NCI-H2196 treated with DMSO at 0.1 percent for 48 hours (cell line): ENCODE data around the gene TMEM267.
"Not testable (repeated sequence)": the region's sequence is repeated elsewhere in the genome, so short reads cannot be mapped to it uniquely, and the experiment has no call there.

ENCODE experiments used
- DNase-seq: peaks from one replicate; lab custom pipeline; 2025; ENCODE audit not compliant: unreplicated experiment; lab: John Stamatoyannopoulos, UW

The TMEM267 gene

GRCh38 chr5:43461066-43461465 is 22.6 kb downstream of the TMEM267 start:
- no peak for DNase-seq

GRCh38 chr5:43456556-43456955 is 27.1 kb downstream of the TMEM267 start:
- DNase-seq: no peak

- not testable (repeated sequence) for DNase-seq
Measured at GRCh38 chr5:43441575-43441974, 42.1 kb downstream of the TMEM267 start.

GRCh38 chr5:43437062-43437660 is 46.5 kb downstream of the TMEM267 start:
- no peak for DNase-seq

GRCh38 chr5:43433382-43433781 is 50.3 kb downstream of the TMEM267 start:
- DNase-seq: no peak

- DNase-seq: peak; percentile 51
Measured at GRCh38 chr5:43432486-43433375, 50.9 kb downstream of the TMEM267 start.

GRCh38 chr5:43429706-43430105 is 54.0 kb downstream of the TMEM267 start:
- no peak for DNase-seq

- DNase-seq: no peak
Measured at GRCh38 chr5:43429016-43429415, 54.6 kb downstream of the TMEM267 start.

GRCh38 chr5:43427306-43427705 is 56.4 kb downstream of the TMEM267 start:
- no peak for DNase-seq

- DNase-seq: no peak
Measured at GRCh38 chr5:43425983-43426382, 57.7 kb downstream of the TMEM267 start.

- not testable (repeated sequence) for DNase-seq
Measured at GRCh38 chr5:43423086-43423485, 60.6 kb downstream of the TMEM267 start.

- peak; percentile 36 for DNase-seq
Measured at GRCh38 chr5:43422143-43422542, 61.5 kb downstream of the TMEM267 start.

- no peak for DNase-seq
Measured at GRCh38 chr5:43421450-43422133, 62.1 kb downstream of the TMEM267 start.

- DNase-seq: no peak
Measured at GRCh38 chr5:43420241-43420640, 63.4 kb downstream of the TMEM267 start.

- DNase-seq: no peak
Measured at GRCh38 chr5:43418561-43418960, 65.1 kb downstream of the TMEM267 start.

- no peak for DNase-seq
Measured at GRCh38 chr5:43416803-43417394, 66.8 kb downstream of the TMEM267 start.

GRCh38 chr5:43415935-43416802 is 67.5 kb downstream of the TMEM267 start:
- peak; percentile 79 for DNase-seq

GRCh38 chr5:43413966-43414365 is 69.7 kb downstream of the TMEM267 start:
- no peak for DNase-seq

- no peak for DNase-seq
Measured at GRCh38 chr5:43412644-43413043, 71.0 kb downstream of the TMEM267 start.

- DNase-seq: no peak
Measured at GRCh38 chr5:43412156-43412555, 71.5 kb downstream of the TMEM267 start, which contains the start of gene CCL28. TSS of gene CCL28 (minus strand) at chr5:43412391. CDS start at chr5:43412316, 75 bp downstream.
